Mucosa of descending colon (tissue), 3 donors: Measurements from ENCODE around the gene ACVR2B. TPM values are rescaled to one million over a fixed set of nuclear protein-coding genes. Genes with fewer than 3 reads are reported as not detected.

Experiments used
- ATAC-seq: fragments of 200-7000 bp; cut with Tn5 transposase; one replicate; pipeline ENCODE4 v1.9.1; 2020; ENCODE audit warnings: mild to moderate bottlenecking, moderate library complexity
- DNase-seq, 3 donors: peaks; one replicate each; pipeline ENCODE4 v3.0.0-alpha.2; 2020
- H3K36me3 ChIP-seq: fragments of 200-600 bp; one replicate; pipeline ENCODE4 v1.8.0; 2021; ENCODE audit warnings: low read depth, mild to moderate bottlenecking
- H3K4me1 ChIP-seq: fragments of 200-600 bp; one replicate; pipeline ENCODE4 v1.8.0; 2021; ENCODE audit warnings: low read depth, mild to moderate bottlenecking
- H3K4me3 ChIP-seq: fragments of 200-600 bp; one replicate; pipeline ENCODE4 v1.8.0; 2021; ENCODE audit warnings: mild to moderate bottlenecking
- H3K9me3 ChIP-seq: fragments of 200-600 bp; one replicate; pipeline ENCODE4 v1.8.0; 2021; ENCODE audit warnings: mild to moderate bottlenecking
- CTCF ChIP-seq: fragments of 200-600 bp; IDR thresholded peaks from one replicate; pipeline ENCODE4 v1.8.0; 2022; ENCODE audit warnings: antibody characterized with exemption, mild to moderate bottlenecking
- intact Hi-C, 2 donors: fragments of 100-400 bp; cut with DNase I in 1 of 2; cut with micrococcal nuclease in 1 of 2; formaldehyde crosslinking; loops; one replicate each; pipeline versions ENCODE4 v1.11.0 to v1.11.1; 2022; cut with DNase I, micrococcal nuclease
- total RNA-seq, 3 donors: library from RNA; stranded (reverse); fragmentation: NEBNext Ultra II Directional in 2 of 3; extraction: Animal tissue kit (Norgen Biotek cat#: 25700) in 2 of 3; gene quantifications; one replicate each; pipeline versions ENCODE4 v1.2.1 to v1.2.4, GENCODE V29; 2021 to 2023
- donor health status: DM: no; HTN: no; CAD: no; lungs with moderate emphysema.
- donor health status: DM: no; HTN: no; CAD: no.
- donor health status: DM: no; HTN: yes; CAD: no.

The ACVR2B gene
- total RNA-seq, 3 donors from 2014 or later, result 4.3 to 9.6 (median 7.8) TPM

GRCh38 chr3:38538773-38539353, 85.2 kb downstream of the ACVR2B start:
- intact Hi-C loops, result no loop called here
- TF ChIP-seq CTCF, result no peak
- H3K4me3 ChIP-seq, result no peak overlapping the region
- no peaks in the 10 kb centered on the region for H3K36me3 ChIP-seq
- H3K4me1 ChIP-seq, result no peaks in the 10 kb centered on the region
- no peaks in the 10 kb centered on the region for H3K9me3 ChIP-seq
- DNase-seq (no peak), ATAC-seq (no peak)

- Histone ChIP-seq H3K4me3 (no peak overlapping the region), H3K36me3 (no peaks in the 10 kb centered on the region), H3K4me1 (no peaks in the 10 kb centered on the region), H3K9me3 (no peaks in the 10 kb centered on the region)
- ATAC-seq, result no peak
- TF ChIP-seq CTCF, result no peak
- intact Hi-C loops, result no loop called here
- no peak for DNase-seq
These were observed 88.1 kb downstream of the ACVR2B start for GRCh38 chr3:38541806-38542205.

Other genes with a start within 250 kb of the ACVR2B start
- gene SLC22A13, start 188.1 kb upstream of the ACVR2B start, total RNA-seq, result under 1 TPM; 0.51 to 0.84 (median 0.70) TPM
- under 1 TPM in 2 of 3 donors, not detected in 1; 0.12 to 0.16 TPM for gene SLC22A14, start 171.6 kb upstream of the ACVR2B start, total RNA-seq
- 10 to 100 TPM in 2 of 3 donors, 1 to 10 TPM in 1; 9.7 to 27.7 (median 16.3) TPM for gene XYLB, start 107.1 kb upstream of the ACVR2B start, total RNA-seq
- gene EXOG, start 42.5 kb downstream of the ACVR2B start, total RNA-seq, result 10 to 100 TPM in 1 of 3 donors, 1 to 10 TPM in 2; 7.1 to 13.0 (median 8.7) TPM
- 1 to 10 TPM in 1 of 3 donors, under 1 TPM in 2; 0.31 to 1.3 (median 0.32) TPM for gene SCN5A, start 195.8 kb downstream of the ACVR2B start, total RNA-seq